HG02852 (cell line): ENCODE measurements around the gene DUSP8.
"Not testable (repeated sequence)": the region's sequence is repeated elsewhere in the genome, so short reads cannot be mapped to it uniquely, and the experiment has no call there.

Experiments used
- ATAC-seq: cut with Tn5 transposase; IDR thresholded peaks from one replicate; pipeline ENCODE4 v1.9.1; 2021; ENCODE audit warnings: mild to moderate bottlenecking, moderate library complexity; ENCODE audit not compliant: unreplicated experiment

Gene DUSP8, protein sequence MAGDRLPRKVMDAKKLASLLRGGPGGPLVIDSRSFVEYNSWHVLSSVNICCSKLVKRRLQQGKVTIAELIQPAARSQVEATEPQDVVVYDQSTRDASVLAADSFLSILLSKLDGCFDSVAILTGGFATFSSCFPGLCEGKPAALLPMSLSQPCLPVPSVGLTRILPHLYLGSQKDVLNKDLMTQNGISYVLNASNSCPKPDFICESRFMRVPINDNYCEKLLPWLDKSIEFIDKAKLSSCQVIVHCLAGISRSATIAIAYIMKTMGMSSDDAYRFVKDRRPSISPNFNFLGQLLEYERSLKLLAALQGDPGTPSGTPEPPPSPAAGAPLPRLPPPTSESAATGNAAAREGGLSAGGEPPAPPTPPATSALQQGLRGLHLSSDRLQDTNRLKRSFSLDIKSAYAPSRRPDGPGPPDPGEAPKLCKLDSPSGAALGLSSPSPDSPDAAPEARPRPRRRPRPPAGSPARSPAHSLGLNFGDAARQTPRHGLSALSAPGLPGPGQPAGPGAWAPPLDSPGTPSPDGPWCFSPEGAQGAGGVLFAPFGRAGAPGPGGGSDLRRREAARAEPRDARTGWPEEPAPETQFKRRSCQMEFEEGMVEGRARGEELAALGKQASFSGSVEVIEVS

DNA sequence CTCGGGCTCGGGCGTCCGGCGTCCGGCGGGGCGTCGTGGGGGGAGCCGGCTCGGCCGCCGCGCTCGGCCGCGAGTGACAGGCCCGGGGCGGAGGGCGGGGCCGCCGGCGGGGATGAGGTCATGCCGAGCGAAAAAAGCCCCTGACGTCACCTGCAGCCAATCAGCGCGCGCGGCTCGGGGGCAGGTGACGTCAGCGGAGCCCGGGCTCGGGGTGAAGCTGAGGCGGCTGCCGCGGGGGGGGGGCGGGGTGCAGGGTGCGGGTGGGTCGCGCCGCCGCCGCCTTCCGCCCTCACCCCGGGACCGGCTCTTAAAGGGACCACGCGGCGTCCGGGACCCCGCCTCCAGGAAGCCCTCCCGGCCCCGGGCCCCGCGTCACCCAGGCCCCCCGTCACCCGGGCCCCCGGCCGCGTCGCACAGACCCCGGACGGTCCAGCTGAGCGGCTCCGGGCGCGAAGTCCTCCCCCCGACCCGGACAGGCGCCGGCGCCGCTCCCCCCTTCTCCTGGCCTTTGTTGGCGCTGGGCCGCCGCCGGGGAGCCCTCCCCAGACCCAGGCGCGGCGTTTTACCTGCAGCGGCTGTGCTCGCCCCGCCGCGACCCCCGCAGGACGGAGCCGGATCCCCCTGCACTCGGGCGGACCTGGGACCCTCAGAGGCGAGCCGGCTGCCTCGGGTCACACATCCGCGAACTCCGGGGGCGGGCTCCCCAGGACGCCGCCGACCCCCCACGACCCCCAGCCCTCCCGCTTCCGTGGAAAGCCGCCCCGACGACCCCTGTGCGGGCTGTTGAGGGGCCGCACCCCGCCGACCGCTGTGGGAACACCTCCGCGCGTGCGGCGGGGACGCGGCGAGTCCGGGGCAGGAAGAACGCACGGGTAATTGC, at the start of gene DUSP8:
Gene DUSP8, minus strand, starts transcription at position 75 of the 880 bp plus-strand sequence. CDS start 6,445 bp downstream, outside the sequence.
- ATAC-seq = peak; percentile 50

DNA sequence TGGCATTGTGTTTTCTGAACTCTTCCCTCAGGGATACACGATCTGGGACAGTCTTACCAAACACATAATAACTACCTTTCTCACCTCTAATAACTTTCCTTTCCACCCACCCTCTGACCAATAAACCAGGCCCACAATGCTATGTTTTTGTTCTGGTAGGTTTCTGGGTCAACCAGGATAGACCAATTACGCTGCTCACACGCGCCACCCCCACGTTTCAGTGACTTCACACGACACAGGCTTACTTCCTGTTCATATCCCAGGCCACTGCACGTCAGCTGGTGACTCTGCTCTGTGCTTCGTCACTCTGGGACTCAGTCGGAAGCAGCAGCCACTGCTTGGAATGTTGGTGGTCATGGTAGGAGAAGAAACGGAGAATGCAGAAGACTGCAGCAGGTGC, 47.4 kb upstream of the DUSP8 start:
- no peak for ATAC-seq

DNA sequence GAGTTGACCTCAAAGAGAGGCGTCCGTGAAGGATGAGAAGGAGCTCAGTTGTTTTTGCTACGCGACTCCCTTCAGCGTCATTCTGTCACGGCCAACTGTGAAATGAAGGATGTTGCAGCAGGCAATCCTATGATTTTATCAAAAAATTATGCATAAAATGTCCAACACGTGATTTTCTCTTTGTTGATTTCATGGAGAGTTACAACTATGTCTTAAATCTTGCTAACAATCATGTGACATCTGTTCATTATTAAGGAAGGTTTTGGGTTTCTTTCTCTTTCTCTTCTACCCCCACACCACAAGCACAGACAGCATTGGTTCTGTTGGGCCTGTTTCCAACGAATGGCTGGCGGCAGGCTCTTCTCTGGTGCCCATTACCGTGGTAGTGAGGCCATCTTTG, 46.2 kb upstream of the DUSP8 start:
- ATAC-seq = no peak

DNA sequence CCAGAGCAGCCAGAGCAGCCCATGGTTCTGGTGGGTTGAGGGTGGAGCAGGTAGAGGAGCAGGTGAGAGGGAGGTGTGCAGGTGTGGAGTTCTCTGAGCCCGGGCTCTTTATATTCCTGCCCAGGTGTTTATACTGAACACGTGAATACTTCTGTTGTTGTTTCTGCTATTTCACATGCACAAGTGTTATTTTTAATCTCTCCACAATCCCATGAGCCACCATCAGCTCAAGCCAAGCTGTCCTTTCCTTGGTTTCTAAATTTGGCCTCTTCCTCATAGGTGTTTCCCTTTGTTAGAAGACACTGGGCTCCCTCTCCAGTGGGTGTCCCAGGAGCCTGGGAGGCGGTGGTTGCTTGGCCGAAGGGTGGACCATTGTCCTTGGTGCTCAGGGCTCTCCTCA, 36.3 kb upstream of the DUSP8 start, which contains the start of gene KRTAP5-3:
Gene KRTAP5-3, minus strand, starts transcription at position 101 of the 400 bp plus-strand sequence. Its CDS starts 78 bp downstream, at position 23.
- no peak for ATAC-seq

DNA sequence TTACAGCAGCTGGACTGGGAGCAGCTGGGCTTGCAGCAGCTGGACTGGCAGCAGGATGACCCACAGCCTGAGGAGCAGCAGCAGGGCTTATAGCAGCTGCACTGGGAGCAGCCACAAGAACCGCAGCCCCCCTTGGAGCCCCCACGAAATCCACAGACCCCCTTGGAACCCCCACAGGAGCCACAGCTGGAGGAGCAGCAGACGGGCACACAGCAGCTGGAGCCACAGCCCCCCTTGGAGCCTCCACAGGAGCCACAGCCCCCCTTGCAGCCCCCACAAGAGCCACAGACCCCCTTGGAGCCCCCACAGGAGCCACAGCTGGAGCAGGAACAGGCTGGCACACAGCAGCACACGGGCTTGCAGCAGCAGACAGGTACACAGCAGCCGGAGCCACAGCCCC, 35.8 kb upstream of the DUSP8 start:
- not testable (repeated sequence) for ATAC-seq

DNA sequence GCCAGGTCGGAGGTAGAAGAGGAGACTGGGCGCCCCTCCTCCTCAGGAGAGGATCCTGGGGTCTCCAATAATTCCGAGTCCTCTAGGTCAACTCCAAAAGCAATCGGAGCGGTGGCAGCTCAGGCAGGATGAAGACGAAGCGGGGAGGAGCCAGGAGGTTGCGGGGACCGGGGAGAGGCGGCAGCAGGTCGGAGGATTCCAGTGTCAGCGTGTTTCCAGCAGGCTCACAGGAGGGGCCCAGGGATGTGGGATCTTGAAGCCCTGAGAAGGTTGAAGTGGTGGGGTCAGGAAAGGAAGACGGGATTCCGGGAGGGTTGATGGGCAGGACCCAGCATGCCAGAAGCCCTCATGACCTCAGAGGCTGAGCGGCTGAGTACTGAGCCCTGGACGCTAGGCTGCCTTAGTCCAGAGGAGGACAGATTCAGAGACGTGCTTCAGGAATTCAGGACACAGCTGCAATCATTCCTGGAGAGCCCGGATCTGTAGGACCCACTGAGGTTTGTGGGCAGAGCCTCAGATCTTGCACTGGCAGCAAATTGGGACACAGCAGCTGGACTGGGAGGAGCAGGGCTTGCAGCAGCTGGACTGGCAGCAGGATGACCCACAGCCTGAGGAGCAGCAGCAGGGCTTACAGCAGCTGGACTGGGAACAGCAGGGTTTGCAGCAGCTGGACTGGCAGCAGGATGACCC, 35.2 kb upstream of the DUSP8 start:
- ATAC-seq = not testable (repeated sequence)

DNA sequence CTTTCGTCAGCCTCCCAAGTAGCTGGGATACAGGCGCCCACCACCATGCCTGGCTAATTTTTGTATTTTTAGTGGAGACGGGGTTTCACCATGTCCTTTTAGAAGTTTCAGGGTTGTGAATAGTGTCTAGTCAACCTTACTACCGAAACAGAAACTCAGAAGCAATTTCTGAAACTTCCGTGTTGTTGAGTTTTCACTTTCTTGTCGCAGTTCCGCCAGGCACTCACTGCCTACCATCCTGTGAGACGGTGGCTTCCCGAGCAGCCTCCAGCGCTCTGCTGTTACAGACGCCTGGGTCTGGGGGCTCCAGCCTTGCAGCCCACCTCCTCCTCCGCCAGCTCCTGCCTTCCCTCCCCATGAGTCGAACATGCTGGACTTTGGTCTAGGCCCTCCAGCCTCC, 33.9 kb upstream of the DUSP8 start:
- ATAC-seq = peak; percentile 88

DNA sequence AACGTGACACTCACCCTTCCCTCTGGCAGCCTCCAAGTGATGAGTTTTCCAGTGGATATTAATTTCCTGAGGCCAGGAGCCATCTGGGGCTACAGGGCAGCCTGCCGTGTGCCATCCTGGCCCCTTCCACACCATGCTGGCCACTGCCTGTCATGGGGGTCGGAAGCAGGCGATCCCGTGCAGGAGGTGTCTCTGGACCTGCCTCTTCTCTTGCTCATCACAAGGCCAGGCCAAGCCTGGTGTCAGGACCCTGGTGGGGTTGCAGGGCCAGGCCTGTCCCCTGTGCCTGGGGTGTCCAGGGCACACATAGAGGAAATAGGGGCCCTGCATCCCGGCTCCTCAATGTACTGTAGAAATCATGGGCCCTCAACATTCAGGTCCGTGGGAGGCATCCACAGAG, 32.6 kb upstream of the DUSP8 start:
- ATAC-seq = no peak

DNA sequence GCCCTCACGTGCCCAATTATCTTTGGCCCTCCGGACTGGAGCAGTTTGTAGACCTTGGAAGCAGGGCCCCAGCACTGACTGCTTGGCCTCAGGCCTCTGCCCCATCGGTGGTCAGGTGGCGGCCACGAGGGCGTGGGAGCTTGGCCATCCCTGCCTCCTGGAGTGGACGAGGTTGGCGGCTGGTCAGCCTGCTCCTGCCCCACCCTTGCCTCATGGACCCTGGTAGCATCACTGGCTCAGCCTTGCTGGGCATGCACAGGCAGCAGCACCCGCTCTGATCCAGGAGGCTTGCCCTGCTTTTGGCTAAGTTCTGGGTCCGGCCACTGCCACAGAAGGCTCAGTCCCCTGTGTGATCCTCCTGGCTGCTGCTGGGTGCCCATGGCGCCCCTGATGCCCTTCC, 32.1 kb upstream of the DUSP8 start:
- no peak for ATAC-seq

DNA sequence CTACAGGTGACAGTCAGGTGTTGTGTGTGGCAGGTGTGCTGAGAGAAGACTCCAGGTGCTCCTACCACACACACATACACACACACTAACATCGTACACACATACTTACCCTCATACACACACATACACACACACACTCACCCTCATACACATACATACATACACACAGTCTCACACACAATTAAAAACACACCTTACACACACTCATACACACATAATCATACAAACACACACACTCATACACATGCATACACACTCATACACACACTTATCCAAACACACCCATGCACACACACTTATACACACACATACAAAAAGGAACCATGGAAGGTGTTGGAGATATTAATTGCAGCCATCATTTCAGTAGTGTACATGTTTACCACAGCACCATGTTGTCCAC, 31.6 kb upstream of the DUSP8 start:
- ATAC-seq = no peak

DNA sequence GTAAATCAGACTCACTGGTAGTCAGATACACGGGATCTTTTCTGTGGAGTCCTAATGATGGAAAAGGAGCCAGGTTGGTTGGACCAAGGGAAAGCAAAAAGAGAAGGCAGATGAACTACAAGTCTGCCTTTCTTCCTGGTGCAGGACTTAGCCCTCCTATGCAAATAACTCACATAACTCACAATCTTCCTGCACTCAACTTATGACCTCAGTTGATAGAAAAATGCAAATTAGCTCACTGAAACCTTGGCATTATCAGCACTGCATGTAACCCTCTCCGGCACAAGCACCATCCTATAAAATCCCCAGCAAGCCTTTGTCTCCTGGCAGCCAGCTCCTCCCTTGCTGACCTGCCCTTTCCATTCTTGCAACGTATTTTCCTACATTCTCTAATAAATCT, 29.6 kb upstream of the DUSP8 start:
- ATAC-seq = not testable (repeated sequence)

DNA sequence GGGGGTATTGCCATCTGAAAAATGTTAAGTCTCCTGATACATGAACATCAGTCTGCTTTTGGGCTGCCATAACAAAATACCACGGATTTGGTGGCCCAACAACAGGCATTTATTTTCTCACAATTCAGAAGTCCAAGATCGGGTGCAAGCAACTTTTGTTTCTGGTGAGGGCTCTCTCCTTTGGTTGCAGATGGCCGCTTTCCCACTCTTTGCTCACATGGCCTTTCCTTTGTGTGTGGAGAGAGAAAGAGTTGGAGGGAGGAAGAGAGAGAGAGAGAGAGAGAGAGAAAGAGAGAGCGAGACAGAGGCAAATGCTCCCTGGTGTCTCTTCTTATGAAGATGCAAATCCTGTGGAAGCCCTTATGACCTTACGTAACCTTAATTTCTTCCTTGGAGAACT, 28.6 kb upstream of the DUSP8 start:
- no peak for ATAC-seq

DNA sequence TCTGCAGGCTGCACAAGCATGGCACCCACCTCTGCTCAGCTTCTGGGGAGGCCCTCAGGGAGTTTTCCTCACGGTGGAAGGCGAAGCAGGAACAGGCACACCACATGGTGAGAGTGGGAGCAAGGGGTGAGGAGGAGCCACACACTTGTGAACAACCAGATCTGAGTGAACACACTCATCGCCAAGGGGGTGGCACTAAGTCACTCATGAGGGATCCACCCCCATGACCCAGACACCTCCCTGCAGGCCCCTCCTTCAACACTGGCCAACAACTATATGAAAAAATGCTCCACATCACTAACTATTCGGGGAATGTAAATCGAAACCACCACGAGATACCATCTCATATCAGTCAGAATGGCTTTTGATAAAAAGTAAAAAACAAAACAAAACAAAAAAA, 26.7 kb upstream of the DUSP8 start:
- ATAC-seq = no peak

DNA sequence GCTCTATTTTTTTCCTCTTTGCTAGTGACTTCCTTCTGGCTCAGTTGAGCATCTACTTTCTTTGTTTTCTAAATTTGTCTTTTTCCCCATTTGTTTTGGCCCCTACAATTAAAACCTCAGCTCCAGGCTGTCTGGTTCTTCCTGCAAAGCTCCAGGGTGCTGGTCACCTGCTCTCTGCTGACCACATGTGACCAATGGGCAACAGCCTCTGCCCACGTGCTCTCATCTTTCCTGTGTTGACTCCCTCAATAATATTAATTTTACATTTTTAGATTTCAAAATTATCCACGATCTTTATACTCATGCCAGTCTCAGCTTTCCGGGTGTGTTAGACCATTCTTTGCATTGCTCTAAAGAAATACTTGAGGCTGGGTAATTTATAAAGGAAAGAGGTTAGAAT, 26.3 kb upstream of the DUSP8 start:
- ATAC-seq = not testable (repeated sequence)

DNA sequence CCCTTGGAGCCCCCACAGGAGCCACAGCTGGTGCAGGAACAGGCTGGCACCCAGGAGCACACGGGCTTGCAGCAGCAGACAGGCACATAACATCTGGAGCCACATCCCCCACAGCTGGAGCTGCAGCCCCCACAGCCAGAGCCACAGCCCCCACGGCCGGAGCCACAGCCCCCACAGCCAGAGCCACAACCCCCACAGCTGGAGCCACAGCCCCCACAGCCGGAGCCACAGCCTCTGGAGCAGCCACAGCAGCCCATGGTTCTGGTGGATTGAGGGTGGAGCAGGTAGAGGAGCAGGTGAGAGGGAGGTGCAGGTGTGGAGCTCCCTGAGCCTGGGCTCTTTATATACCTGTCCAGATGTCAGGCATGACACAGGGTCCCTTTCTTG, 25.9 kb upstream of the DUSP8 start, which contains the start of gene KRTAP5-2:
Gene KRTAP5-2, minus strand, starts transcription at position 301 of the 387 bp plus-strand sequence. Its CDS starts 44 bp downstream, at position 257.
- no peak for ATAC-seq

DNA sequence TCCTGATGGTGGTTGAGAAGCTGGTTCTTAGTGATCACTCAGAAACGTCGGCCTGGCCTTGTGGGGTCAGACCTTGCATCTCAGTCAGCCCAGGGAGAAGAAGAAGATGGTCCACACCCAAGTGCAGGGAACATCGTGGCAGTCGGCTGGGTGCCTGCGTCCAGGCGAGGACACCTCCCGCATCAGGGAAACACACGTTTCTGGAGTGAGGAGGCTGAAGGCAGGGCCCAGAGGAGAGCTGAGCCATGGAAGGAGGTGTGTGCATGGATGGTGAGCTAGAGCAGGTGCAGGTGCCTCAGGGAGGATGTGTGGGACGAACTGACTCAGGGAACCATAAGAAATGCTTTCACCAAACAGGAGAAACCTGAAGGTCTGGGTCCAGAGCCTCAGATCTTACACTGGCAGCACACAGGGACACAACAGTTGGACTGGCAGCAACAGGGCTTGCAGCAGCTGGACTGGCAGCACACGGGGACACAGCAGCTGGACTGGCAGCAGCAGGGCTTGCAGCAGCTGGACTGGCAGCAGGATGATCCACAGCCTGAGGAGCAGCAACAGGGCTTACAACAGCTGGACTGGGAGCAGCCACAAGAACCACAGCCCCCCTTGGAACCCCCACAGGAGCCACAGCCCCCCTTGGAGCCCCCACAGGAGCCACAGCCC, 25.4 kb upstream of the DUSP8 start:
- no peak for ATAC-seq

DNA sequence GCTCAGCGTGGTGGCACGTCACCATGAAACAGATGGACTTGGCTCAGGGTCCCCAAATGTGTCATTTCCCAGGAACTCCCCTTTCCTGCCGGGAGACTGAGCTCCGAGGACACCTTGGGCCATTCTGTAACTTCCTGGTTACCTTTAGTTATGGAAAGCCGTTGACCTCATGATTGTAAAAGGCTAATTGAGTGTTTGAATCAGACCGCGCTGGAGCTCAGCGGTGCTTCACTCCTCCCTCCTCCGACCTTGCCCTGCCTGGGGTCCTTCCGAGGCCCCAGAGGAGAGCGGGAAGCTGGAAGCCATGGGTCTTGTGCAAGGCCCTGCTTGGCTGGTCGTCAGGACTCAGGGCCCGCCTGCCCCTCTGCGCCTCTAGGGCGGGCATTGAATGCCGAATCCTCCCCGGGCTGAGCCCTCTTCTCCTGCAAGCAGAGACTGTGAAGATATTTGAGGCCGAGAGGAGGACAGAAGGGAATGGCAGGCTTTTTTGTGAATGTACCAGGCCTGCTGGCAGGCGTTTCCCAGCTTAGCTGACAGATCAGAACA, 24.6 kb upstream of the DUSP8 start:
- ATAC-seq = not testable (repeated sequence)

DNA sequence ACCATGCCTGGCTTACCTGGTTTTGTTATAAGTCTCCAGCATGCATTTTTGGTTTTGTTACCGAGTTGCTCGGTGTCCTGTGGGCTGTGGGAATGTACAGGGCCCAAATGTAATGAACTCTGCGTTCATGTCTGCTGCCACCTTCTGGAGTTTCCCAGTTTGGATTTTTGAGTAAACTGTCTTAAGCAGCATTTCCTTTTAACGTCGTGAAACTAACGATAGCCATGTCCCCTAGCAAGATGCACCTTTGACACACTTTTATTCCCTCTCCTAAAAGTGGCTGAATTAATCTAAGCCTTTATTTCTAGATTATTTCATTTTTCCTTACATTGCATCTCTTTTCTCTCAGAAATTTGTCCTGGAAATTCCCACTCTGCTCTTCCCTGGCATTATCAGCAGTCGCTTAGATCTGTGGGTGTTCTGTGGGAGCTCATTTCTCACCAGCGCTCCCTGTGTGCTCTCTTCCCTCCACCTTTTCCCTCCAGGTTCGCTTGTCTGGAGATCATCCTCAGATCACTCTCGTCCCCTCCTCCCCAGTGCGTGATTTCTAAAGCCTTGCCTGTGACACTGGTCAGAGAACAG, 24.0 kb upstream of the DUSP8 start:
- not testable (repeated sequence) for ATAC-seq

DNA sequence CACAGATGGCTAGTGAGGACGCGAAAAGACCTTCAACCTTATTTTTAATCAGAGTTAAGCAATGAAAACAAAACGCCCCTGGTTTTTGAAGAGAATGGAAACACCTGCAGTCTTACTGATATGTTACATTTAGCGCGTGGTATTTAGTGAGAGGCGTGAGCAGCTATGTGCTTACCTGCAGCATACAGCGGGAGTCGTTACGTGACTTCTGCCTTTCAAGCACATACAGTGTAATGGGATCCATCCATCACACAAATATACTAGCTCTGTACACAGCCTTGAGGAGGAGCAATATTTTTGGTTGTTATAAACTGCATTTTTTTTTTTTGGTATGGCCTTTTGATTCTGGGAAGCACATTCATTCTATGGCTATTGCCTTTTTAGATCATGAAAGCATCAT, 20.6 kb upstream of the DUSP8 start:
- no peak for ATAC-seq
